ENCODE measurements around the gene LACRT.

LACRT gene

GRCh38 chr12:54596526-54596946, 38.2 kb downstream of the LACRT start:
- DNase-seq, result no peak

GRCh38 chr12:54595471-54595870, 39.2 kb downstream of the LACRT start:
- DNase-seq, result no peak

- no peak for DNase-seq
Observed at GRCh38 chr12:54593725-54594124, 41.0 kb downstream of the LACRT start.

GRCh38 chr12:54593135-54593534, 41.6 kb downstream of the LACRT start:
- DNase-seq, result no peak

- no peak for DNase-seq
Observed at GRCh38 chr12:54592316-54592715, 42.4 kb downstream of the LACRT start.

- no peak for DNase-seq
Observed at GRCh38 chr12:54590978-54591591, 43.6 kb downstream of the LACRT start.

- no peak for DNase-seq
Observed at GRCh38 chr12:54589964-54590363, 44.7 kb downstream of the LACRT start.

- no peak for DNase-seq
Observed at GRCh38 chr12:54588890-54589267, 45.8 kb downstream of the LACRT start.

GRCh38 chr12:54588110-54588889, 46.4 kb downstream of the LACRT start, which contains the start of gene PPP1R1A:
PPP1R1A (minus strand) TSS chr12:54588659; CDS start chr12:54588488, 171 bp downstream.
- no peak for DNase-seq

GRCh38 chr12:54587315-54587873, 47.3 kb downstream of the LACRT start:
- DNase-seq, result no peak

- DNase-seq, result no peak
Observed at GRCh38 chr12:54586620-54587019, 48.1 kb downstream of the LACRT start.

GRCh38 chr12:54585243-54585642, 49.5 kb downstream of the LACRT start:
- no peak for DNase-seq

GRCh38 chr12:54584128-54584527, 50.6 kb downstream of the LACRT start:
- no peak for DNase-seq

GRCh38 chr12:54583726-54584125, 51.0 kb downstream of the LACRT start:
- DNase-seq, result no peak

GRCh38 chr12:54581412-54581811, 53.3 kb downstream of the LACRT start:
- DNase-seq, result no peak

All from DMS79 treated with DMSO at 0.1 percent for 48 hours (cell line).